ENCODE data around the gene DVL2.

- TF ChIP-seq OSR1 (CRISPR knock-in tag; IDR thresholded peaks at IDR 0.05) = no peak
- TF ChIP-seq RARB (CRISPR knock-in tag; IDR thresholded peaks at IDR 0.05) = no peak
- no peak for TF ChIP-seq ZFP30 (CRISPR knock-in tag; IDR thresholded peaks at IDR 0.05)
- no peak for TF ChIP-seq ZNF8 (CRISPR knock-in tag; IDR thresholded peaks at IDR 0.05)
- no peak for TF ChIP-seq ESRRG (CRISPR knock-in tag; IDR thresholded peaks at IDR 0.05)
- TF ChIP-seq TSHZ2 (CRISPR knock-in tag; IDR thresholded peaks at IDR 0.05) = no peak
These were observed 41.9 kb downstream of the DVL2 start for GRCh38 chr17:7192271-7192937.
